SH-SY5Y (cell line): Measurements from ENCODE around the gene MAP4K2.

ENCODE experiments used
- GATA2 ChIP-seq: IDR thresholded peaks from 2 replicates; pipeline ENCODE4 v1.6.1; 2011; ENCODE audit warnings: mild to moderate bottlenecking, low read depth, low read length
- GATA3 ChIP-seq: IDR thresholded peaks from 2 replicates; pipeline ENCODE4 v1.6.1; 2011; ENCODE audit warnings: low read depth, mild to moderate bottlenecking, low read length, moderate library complexity

DNA sequence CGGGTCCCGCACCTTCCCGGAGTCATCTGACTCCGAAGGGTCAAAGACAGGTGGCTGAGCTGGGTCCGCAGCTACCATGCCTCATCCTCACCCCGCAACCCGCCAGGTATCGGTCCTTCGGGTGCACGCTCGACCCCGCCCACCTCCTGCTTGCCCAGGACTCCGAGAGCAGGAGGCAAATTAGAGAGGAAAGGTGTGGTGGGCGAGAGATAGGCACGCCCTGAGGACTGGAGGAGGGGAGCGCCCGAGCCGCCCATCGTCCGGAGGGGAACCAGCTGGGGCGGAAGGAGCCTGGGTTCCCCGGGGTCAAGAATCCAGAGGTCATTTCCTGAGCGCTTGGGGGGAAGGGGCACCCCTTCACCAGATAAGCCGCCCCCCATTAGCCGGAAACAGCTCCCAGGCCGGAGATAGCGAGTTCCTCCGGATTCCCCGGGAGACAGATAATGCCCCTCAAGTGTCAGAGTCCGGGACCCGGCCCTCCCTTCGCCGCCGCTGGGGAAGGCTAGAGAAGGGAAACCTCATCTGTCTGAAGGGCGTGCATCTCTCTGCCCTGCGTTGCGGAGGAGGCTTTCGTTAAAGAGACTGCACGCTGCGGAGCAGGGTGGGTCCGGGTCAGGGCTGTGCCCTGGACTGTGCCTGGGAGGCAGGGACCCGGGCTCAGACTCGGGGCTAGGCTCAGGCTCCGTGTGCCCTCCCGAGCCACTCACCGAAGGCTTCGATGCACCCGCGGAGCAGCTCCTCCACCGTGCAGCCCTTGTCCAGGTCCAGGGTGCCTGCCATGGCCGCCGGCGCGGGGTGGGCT lies 60.7 kb downstream of the MAP4K2 start:
- no peak for TF ChIP-seq GATA2
- TF ChIP-seq GATA3 = no peak
